Sigmoid colon (tissue), 7 donors: ENCODE measurements around the gene CCDC136. TPM values are rescaled to one million over a fixed set of nuclear protein-coding genes. Genes with fewer than 3 reads are reported as not detected.

ENCODE experiments used
- DNase-seq: peaks from one replicate; pipeline ENCODE4 v3.0.0-alpha.2; 2019
- H3K27ac ChIP-seq, 4 donors: fragments of 200-600 bp; sonication (generic); one replicate each; pipeline ENCODE4 v1.5.1; 2016 to 2019; ENCODE audit warnings: mild to moderate bottlenecking in 1 of 4
- H3K27me3 ChIP-seq, 3 donors: fragments of 200-600 bp; sonication (generic); one replicate each; pipeline ENCODE4 v1.5.1; 2019; ENCODE audit warnings: mild to moderate bottlenecking in 1 of 3
- H3K36me3 ChIP-seq, 4 donors: fragments of 200-600 bp; sonication (generic); one replicate each; pipeline ENCODE4 v1.5.1; 2016 to 2019
- H3K4me1 ChIP-seq, 4 donors: fragments of 200-600 bp; sonication (generic); one replicate each; pipeline ENCODE4 v1.5.1; 2017 to 2019
- H3K4me3 ChIP-seq, 4 donors: fragments of 200-600 bp; sonication (generic); one replicate each; pipeline ENCODE4 v1.5.1; 2017 to 2019; ENCODE audit warnings: mild to moderate bottlenecking in 2 of 4, moderate library complexity in 1 of 4
- H3K9me3 ChIP-seq, 4 donors: fragments of 200-600 bp in 3 of 4; sonication (generic) in 3 of 4; one replicate each; pipeline versions ENCODE4 v1.5.1 to v1.6.1; 2013 to 2019
- EP300 ChIP-seq, 4 donors: sonication (generic); formaldehyde crosslinking; IDR thresholded peaks; one replicate each; pipeline ENCODE4 v1.6.1; 2017; ENCODE audit warnings: antibody characterized with exemption in 4 of 4
- POLR2A ChIP-seq, 2 donors: fragments of 450-650 bp; IDR thresholded peaks; one replicate each; pipeline ENCODE4 v1.6.1; 2016; ENCODE audit warnings: antibody characterized with exemption in 2 of 2, mild to moderate bottlenecking in 2 of 2, moderate library complexity in 2 of 2
- POLR2AphosphoS5 ChIP-seq, 4 donors: sonication (generic); formaldehyde crosslinking; IDR thresholded peaks; one replicate each; pipeline ENCODE4 v1.6.1; 2017; ENCODE audit warnings: antibody characterized with exemption in 4 of 4
- WGBS, 2 donors: extraction: QIAGEN DNeasy Blood & Tissue Kit; methylation state at CpG; one replicate each; pipeline ENCODE4 v1.1.7; 2013; 5-methylcytosine and 5-hydroxymethylcytosine counted together
- intact Hi-C: fragments of 100-400 bp; cut with DNase I; formaldehyde crosslinking; loops from one replicate; pipeline ENCODE4 v1.15.1; 2023
- polyA plus RNA-seq, 3 donors: library from polyadenylated mRNA; stranded (reverse); fragments of 200-250 nt; gene quantifications; one replicate each; pipeline ENCODE4 v1.2.3, GENCODE V29; 2013
- total RNA-seq, 4 donors: library from RNA; depleted of rRNA; stranded (reverse); fragments of >200 nt; gene quantifications; one replicate each; pipeline ENCODE4 v1.1.0, GENCODE V29; 2016
- TF ChIP-seq, protein P1 (sequence below), 4 experiments: fragments of 450-650 bp in 3 of 4; fragments of 200-600 bp in 1 of 4; IDR thresholded peaks; one replicate each; pipeline ENCODE4 v1.5.1; 2016 to 2019; ENCODE audit warnings: antibody characterized with exemption in 4 of 4, mild to moderate bottlenecking in 3 of 4, moderate library complexity in 2 of 4
- donor health status: healthy with polysubstance abuse.
- donor health status: Bipolar disorder and iron deficiency.
- donor health status: healthy.

Gene CCDC136
- total and polyA plus RNA-seq, 7 donors: 2.4 to 53.7 (median 21.7) TPM; not detected in 1

DNA sequence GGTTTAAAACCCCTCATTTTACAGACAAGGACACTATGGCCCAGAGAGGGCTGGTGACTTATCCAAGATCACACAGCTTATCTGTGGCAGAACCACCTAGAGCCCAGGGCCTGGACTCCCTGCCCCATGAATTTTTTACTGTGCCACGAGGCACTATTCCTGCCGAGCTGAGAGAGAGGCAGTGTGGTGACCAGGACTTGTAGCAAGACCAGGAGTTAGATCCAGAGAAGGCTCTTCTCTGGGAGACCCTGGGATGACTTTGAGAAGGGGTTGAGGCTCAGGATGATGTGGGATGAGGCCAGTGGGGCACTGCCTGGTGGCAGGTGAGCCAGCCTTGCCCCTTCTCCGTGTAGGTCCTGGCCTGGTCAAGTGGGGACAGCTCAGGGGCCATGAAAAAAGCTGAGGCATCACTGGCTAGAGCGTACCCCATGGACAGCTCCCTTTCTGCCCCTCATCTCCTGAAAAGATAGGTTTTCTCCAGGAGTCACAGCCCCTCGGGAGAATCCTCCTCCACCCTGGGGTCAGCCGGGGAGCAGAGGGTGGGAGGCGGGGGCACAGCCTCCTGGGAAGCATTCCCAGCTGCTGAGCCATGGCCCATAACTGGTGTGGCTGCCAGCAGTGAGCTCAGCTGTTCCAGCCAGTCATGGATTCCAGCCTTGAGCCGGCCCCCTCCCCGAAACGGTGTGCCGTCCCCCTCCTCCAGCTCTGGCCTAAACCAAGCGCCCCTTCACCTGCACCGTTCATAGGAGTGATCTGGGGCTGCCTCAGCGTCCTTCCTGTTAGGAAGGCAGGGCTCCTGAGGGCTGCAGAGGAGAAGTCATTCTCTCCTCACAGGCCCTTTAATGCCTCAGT, 44.2 kb downstream of the CCDC136 start:
- Histone ChIP-seq H3K36me3 (peaks cover 28 to 61% (median 52%) of the 10 kb centered on the region in 4 donors), H3K27ac (peak overlapping the region; percentile 95 to 99 (median 98)), H3K27me3 (no peaks in the 10 kb centered on the region), H3K4me1 (peaks cover 0 to 85% (median 68%) of the 10 kb centered on the region in 4 donors), H3K4me3 (no peak overlapping the region), H3K9me3 (no peaks in the 10 kb centered on the region)
- TF ChIP-seq POLR2A (IDR thresholded peaks at IDR 0.05) (no peak), POLR2AphosphoS5 (IDR thresholded peaks at IDR 0.05) (peak in 3 of 4 donors; percentile 32 to 59 (median 43)), EP300 (IDR thresholded peaks at IDR 0.05) (peak in 1 of 4 donors; percentile 58)
- TF ChIP-seq, protein P1, sequence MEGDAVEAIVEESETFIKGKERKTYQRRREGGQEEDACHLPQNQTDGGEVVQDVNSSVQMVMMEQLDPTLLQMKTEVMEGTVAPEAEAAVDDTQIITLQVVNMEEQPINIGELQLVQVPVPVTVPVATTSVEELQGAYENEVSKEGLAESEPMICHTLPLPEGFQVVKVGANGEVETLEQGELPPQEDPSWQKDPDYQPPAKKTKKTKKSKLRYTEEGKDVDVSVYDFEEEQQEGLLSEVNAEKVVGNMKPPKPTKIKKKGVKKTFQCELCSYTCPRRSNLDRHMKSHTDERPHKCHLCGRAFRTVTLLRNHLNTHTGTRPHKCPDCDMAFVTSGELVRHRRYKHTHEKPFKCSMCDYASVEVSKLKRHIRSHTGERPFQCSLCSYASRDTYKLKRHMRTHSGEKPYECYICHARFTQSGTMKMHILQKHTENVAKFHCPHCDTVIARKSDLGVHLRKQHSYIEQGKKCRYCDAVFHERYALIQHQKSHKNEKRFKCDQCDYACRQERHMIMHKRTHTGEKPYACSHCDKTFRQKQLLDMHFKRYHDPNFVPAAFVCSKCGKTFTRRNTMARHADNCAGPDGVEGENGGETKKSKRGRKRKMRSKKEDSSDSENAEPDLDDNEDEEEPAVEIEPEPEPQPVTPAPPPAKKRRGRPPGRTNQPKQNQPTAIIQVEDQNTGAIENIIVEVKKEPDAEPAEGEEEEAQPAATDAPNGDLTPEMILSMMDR (IDR thresholded peaks at IDR 0.05): no peak
- intact Hi-C loops: no loop called here
- DNase-seq: peak; percentile 87
- 80 to 81% methylated on average over 14 of the region's 14 CpGs for WGBS, 2 donors

DNA sequence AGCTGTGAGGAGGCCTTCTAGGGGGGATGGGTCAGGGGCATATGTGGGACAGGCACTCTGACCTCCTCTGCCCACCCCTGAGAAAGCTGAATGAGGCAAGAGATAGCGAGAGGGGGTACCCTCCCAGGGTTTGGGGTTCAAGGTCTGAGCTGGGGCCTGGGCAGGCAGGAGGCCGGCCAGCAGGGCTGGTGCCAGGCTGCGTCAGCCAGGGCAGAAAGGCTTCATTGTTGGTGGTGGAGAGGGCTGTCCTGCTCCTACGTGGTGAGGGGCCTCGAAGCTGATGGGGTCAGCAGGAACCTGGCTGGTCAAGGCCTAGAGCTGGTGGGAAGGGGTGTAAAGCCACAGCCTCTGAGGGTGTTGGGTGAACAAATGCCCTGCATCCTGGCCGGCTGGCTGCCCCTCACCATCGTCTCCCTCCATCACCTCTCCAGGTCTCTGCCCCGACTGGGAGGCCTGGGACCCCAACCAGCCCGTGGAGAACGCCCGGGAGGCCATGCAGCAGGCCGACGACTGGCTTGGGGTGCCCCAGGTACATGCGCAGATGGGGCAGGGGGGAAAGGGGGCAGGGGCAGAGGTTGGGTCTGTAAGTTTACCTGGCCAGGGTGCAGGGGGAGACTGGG, 45.1 kb downstream of the CCDC136 start:
- peaks cover 33 to 69% (median 60%) of the 10 kb centered on the region in 4 donors for H3K36me3 ChIP-seq
- intact Hi-C loops: no loop called here
- H3K4me3 ChIP-seq: no peak overlapping the region
- H3K9me3 ChIP-seq: no peaks in the 10 kb centered on the region
- no peaks in the 10 kb centered on the region for H3K27me3 ChIP-seq
- peak overlapping the region; percentile 95 to 99 (median 98) for H3K27ac ChIP-seq
- TF ChIP-seq POLR2AphosphoS5 (IDR thresholded peaks at IDR 0.05): no peak
- TF ChIP-seq EP300 (IDR thresholded peaks at IDR 0.05): no peak
- TF ChIP-seq POLR2A (IDR thresholded peaks at IDR 0.05): no peak
- TF ChIP-seq, protein P1 (IDR thresholded peaks at IDR 0.05): no peak
- 92 to 93% methylated on average over 14 of the region's 14 CpGs for WGBS, 2 donors
- DNase-seq: no peak
- H3K4me1 ChIP-seq: peaks cover 0 to 93% (median 67%) of the 10 kb centered on the region in 4 donors

DNA sequence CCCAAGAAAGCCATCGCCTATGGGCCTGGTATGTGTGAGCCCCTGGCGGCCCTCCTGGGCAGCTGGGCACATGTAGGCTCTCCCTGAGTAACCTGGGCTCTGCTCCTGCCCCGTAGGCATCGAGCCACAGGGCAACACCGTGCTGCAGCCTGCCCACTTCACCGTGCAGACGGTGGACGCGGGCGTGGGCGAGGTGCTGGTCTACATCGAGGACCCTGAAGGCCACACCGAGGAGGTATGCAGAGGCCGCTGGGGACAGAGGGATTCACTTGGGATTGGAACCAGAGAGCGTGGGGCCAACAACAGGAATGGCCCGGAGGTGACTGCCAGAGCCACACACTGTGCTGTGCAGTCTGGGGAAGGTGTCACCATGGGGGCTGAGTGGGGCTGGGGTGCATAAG, 45.8 kb downstream of the CCDC136 start:
- Histone ChIP-seq H3K27ac (peak overlapping the region; percentile 95 to 99 (median 98)), H3K27me3 (no peaks in the 10 kb centered on the region), H3K9me3 (no peaks in the 10 kb centered on the region), H3K4me1 (peaks cover 0 to 89% (median 64%) of the 10 kb centered on the region in 4 donors), H3K4me3 (no peak overlapping the region), H3K36me3 (peaks cover 33 to 76% (median 67%) of the 10 kb centered on the region in 4 donors)
- intact Hi-C loops: no loop called here
- 94 to 96% methylated on average over 16 of the region's 16 CpGs for WGBS, 2 donors
- TF ChIP-seq POLR2A (IDR thresholded peaks at IDR 0.05) (no peak), EP300 (IDR thresholded peaks at IDR 0.05) (no peak), POLR2AphosphoS5 (IDR thresholded peaks at IDR 0.05) (no peak)
- TF ChIP-seq, protein P1 (IDR thresholded peaks at IDR 0.05): no peak
- DNase-seq: no peak

DNA sequence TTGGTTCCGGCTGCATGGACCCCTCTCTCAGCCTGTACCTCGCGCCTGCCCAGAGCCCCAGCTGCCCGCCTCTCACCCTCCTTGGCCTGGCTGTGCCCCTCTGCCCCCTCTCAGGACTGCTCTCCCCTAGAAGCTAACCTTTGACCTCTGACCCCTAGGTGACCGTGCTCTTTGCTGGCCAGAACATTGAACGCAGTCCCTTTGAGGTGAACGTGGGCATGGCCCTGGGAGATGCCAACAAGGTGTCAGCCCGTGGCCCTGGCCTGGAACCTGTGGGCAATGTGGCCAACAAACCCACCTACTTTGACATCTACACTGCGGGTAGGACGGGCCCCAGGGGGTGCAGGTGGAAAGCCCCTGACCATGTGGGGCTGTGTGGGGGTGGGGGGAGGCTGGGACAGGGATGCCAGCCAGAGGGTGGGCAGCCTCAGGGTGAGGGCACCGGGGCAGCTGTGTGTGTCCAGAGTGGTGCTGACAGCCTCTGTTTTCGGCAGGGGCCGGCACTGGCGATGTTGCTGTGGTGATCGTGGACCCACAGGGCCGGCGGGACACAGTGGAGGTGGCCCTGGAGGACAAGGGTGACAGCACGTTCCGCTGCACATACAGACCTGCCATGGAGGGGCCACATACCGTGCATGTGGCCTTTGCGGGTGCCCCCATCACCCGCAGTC, 46.5 kb downstream of the CCDC136 start:
- 92 to 93% methylated on average over 22 of the region's 22 CpGs for WGBS, 2 donors
- intact Hi-C loops: no loop called here
- H3K27ac ChIP-seq: peak overlapping the region; percentile 95 to 99 (median 98)
- peaks cover 35 to 83% (median 73%) of the 10 kb centered on the region in 4 donors for H3K36me3 ChIP-seq
- H3K9me3 ChIP-seq: no peaks in the 10 kb centered on the region
- peaks cover 0 to 82% (median 57%) of the 10 kb centered on the region in 4 donors for H3K4me1 ChIP-seq
- DNase-seq: no peak
- H3K27me3 ChIP-seq: no peaks in the 10 kb centered on the region
- no peak for TF ChIP-seq POLR2A (IDR thresholded peaks at IDR 0.05)
- peak in 1 of 4 donors; percentile 21 for TF ChIP-seq POLR2AphosphoS5 (IDR thresholded peaks at IDR 0.05)
- H3K4me3 ChIP-seq: no peak overlapping the region
